Measurements from ENCODE around the gene ABCD2.
"Not testable (repeated sequence)": the region's sequence is repeated elsewhere in the genome, so short reads cannot be mapped to it uniquely, and the experiment has no call there.

The ABCD2 gene

DNA sequence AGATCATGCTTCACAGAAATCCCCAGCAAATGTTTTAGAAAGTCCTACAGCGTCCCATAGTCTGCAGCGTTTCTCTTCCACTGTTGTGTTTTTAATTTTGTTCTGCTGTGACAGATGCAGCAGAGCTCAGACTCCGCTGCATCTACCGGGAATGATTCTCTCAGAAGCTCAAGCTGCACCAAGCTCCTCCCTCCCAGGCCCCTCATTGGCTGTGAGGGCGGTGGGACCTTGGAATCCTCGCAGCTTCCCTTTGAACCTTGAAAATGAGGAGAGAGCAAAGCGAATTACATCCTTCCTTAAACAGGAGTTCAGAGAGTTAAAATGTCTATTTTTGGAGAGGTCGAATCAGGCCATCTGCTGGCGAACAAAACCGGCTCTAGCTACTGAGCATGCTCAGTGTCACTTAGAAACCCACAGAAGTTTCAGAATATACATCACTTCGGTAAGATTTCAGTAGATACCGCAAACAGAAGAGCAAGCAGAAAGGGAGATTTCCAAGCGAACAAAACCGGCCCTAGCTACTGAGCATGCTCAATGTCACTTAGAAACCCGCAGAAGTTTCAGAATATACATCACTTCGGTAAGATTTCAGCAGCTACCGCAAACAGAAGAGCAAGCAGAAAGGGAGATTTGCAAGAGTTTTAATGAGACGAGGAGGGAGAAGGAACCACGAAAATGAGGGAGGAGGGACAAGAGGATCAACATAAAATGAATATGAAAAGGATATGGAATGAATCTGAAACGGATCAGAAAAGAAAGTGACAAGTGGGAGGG is at the start of gene ABCD2:
TSS of gene ABCD2 (minus strand) at position 144 of the 774 bp plus-strand sequence. CDS start 188 bp downstream, outside the sequence.
- peak; percentile 29 to 53 for DNase-seq (ENCODE audit: low read depth in 2 of 2)

DNA sequence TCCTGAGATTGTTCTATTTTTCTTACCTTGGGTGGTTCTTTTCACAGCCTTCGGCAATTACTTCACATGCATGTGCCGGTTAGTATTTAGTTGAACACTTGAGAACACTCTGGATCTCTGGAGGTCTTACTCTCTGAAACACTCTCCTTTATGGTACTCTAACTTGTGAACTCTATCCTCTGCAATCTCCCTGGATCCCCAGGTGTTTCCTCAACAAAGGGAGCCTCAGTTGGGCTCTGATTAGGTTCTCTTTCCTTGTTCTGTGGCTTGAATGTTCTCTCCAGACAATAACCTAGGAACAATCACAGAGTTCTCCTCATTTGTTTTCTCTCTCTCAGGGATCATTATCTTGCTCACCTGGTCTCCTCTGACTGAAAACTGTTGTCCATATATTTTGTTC is 40.5 kb upstream of the ABCD2 start:
- DNase-seq (ENCODE audit: low read depth in 2 of 2), result no peak

GRCh38 chr12:39647383-39647782 is 27.8 kb upstream of the ABCD2 start:
- no peak for DNase-seq (ENCODE audit: low read depth in 2 of 2)

- DNase-seq (ENCODE audit: low read depth in 2 of 2), result no peak
Observed at GRCh38 chr12:39646963-39647362, 27.4 kb upstream of the ABCD2 start.

DNA sequence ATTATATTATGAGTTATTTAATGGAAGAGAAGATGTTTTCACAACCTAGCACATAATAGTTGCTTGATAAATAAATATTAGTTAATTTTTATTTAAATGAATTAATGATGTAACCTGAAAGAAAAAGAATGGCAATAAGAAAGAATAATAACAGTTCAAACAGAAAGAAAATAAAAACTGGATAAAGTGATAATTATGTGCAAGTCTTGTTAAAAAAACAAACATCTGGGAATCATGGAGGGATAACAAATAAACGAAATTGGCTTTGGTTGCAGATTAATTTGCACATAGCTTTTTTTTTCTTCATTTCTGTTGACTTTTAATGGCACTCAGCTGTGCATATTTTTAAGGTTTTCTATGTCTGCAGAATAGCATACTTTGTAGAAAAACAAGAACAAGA is 23.4 kb upstream of the ABCD2 start:
- DNase-seq (ENCODE audit: low read depth in 2 of 2), result no peak

- no peak for DNase-seq (ENCODE audit: low read depth in 2 of 2)
Observed at GRCh38 chr12:39638840-39639239, 19.2 kb upstream of the ABCD2 start.

GRCh38 chr12:39638178-39638577 is 18.6 kb upstream of the ABCD2 start:
- no peak for DNase-seq (ENCODE audit: low read depth in 2 of 2)

DNA sequence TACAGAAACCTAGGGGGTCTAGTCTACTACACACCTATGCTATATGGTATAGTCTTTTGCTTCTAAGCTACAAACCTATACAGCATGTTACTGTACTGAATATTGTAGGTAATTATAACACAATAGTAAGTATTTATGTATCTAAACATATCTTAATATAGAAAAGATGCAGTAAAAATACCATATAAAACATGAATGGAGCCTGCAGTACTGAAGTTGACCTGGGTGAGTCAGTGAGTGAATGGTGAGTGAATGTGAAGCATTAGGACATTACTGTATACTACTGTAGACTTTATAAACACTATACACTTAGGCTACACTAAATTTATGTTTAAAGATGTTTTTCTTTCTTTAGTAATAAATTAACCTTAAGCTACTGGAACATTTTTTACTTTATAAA is 13.1 kb upstream of the ABCD2 start:
- DNase-seq (ENCODE audit: low read depth in 2 of 2), result no peak

DNA sequence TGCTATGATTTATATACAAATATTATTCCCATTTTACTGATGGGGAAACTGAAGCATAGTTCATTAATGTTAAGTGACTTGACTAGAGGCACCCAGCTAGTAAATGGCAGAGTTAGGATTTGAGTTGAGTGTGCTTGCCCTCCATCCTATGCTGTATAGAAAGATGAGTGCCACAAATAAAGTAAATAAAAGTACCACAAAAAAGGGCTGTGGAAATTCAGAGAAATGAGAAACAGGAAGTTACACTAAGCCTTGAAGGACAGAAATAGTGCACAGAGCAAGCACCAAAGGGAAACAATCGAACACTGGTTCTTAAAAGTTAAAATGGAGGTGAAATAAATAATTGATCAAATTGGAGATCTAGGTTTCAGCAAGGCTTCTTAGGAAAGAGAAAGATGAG is 9.2 kb upstream of the ABCD2 start:
- no peak for DNase-seq (ENCODE audit: low read depth in 2 of 2)

DNA sequence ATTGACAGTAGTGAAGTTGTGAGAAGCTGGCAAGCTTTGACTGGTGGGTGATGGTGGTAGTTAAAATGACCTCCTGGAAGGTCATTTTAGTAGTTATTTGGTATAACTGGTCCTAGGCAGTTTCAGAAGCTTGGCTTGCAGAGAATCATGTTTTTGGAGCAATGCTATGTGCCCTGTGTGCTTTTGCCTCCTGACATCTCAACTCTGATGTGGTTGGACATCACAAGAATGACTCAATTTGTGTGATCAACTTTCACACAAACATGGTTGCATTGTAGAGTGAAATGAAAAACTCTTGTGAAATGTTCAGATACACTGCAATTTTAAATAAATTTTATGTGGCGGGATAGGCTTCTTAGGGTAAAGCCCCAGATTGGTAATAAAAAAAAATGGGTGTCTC is 8.3 kb upstream of the ABCD2 start:
- no peak for DNase-seq (ENCODE audit: low read depth in 2 of 2)

- DNase-seq (ENCODE audit: low read depth in 2 of 2), result no peak
Observed at GRCh38 chr12:39626033-39626814, 6.6 kb upstream of the ABCD2 start.

- no peak for DNase-seq (ENCODE audit: low read depth in 2 of 2)
Observed at GRCh38 chr12:39623919-39624318, 4.3 kb upstream of the ABCD2 start.

DNA sequence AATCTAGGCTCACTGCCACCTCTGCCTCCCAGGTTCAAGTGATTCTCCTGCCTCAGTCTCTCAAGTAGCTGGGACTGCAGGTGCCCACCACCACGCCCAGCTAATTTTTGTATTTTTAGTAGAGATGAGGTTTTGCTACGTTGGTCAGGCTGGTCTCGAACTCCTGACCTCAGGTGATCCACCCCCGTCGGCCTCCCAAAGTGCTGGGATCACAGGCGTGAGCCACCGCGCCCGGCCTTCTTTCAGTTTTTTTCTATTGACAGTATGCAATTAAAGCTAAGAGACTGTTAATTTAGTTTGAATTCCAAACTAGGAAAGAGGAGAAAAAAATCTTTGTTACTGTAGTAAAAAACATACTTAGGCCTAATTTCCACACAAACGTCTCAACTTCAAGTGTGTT is 3.6 kb upstream of the ABCD2 start:
- DNase-seq (ENCODE audit: low read depth in 2 of 2), result not testable (repeated sequence)

DNA sequence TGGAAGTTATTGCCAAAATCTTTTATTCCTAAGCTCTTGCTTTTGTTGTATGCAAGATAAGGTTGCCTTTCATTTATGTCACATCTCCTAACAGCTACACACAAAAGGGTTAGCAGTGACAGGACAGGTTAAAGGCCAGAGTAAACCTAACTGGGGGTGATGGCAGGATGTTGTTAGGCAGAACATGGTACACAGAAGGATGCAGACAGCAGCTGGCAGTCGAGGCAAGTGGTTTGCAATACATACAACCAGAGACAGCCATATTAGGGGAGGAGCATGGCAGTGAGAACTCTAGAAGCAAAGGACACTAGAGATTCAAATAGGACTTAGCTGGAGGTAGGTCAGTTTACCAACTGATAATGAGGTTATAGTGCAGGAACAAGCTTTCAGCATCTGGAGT is 2.7 kb upstream of the ABCD2 start:
- DNase-seq (ENCODE audit: low read depth in 2 of 2), result no peak

GRCh38 chr12:39621670-39622069 is 2.1 kb upstream of the ABCD2 start:
- DNase-seq (ENCODE audit: low read depth in 2 of 2), result no peak

DNA sequence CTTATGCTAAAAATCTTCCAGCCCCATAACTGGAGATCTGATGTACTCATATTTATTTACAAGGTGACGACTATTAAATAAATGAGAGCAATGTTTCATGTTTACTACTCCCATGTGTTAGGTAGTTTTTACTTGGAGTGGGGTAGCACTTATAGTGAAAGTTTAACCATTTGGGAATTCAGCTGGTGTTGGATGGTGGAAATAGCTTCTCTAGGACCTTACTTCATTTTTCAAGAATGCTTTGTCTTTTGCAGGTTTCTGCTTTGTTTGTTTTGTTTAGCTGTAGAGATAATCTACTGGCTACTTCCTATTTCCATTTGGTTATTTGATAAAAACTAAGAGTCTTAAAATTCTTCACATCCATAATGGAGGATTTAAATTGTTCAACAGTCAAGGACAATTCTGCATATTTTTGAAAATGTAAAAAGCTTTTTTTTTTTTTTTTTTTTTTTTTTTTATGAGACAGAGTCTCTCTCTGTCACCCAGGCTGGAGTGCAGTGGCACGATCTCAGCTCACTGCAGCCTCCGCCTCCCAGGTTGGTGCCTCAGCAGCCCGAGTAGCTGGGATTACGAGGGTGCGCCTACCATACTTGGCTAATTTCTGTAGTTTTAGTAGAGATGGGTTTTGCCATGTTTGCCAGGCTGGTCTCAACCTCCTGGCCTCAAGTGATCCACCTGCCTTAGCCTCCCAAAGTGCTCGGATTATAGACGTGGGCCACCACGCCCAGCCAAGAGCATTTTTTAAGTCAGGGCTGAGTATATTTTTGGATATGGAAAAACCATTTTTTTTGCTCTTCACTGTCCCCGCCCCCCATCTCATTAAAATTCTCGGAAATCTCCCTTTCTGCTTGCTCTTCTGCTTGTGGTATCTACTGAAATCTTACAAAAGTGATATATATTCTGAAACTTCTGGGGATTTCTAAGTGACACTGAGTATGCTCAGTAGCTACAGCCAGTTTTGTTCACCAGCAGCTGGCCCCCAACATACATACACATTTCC is 1.4 kb upstream of the ABCD2 start:
- DNase-seq (ENCODE audit: low read depth in 2 of 2), result peak; percentile 15 to 23

- DNase-seq (ENCODE audit: low read depth in 2 of 2), result no peak
Observed at GRCh38 chr12:39619316-39619659, 315 bp downstream of the ABCD2 start.

- DNase-seq (ENCODE audit: low read depth in 2 of 2), result no peak
Observed at GRCh38 chr12:39618701-39619100, 902 bp downstream of the ABCD2 start.

GRCh38 chr12:39617887-39618286 is 1.7 kb downstream of the ABCD2 start:
- no peak for DNase-seq (ENCODE audit: low read depth in 2 of 2)

GRCh38 chr12:39616666-39617065 is 2.9 kb downstream of the ABCD2 start:
- DNase-seq (ENCODE audit: low read depth in 2 of 2), result no peak

DNA sequence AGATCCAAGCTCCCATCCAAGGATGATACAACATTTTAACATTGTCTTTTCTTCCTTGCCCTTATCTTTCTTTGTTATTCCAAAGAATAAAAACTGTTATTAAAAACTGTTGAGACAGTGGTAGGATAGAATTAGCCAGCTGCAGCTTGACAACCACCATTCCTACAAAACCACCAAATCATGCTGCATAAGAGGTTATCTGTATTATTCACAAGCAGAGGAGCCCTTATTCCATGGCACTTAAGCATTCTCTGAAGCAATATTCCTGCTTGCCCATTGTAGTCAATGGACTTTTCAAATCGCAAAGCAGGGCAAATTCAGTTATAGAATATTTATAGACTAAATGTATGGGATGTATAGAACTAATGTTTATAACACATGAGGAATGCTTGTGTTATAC is 3.4 kb downstream of the ABCD2 start:
- DNase-seq (ENCODE audit: low read depth in 2 of 2), result no peak

DNA sequence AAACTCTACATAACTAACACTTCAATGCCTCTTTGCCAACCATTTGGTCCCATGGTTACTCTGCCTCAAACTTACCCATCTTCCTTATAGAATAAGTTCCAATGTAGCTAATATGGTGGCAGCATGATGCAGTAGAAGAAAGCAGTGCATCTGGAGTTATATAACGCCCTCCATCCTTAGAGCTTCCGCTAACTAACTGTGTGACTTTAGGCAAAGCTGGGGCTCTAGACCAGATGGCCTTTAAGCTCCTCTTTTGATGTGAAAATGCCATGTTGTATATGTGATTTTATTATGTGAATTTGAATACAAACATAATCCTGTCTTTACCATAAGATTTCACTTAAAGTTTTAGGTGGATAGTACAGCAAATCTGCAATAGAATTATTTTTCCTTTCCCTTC is 6.1 kb downstream of the ABCD2 start:
- no peak for DNase-seq (ENCODE audit: low read depth in 2 of 2)
